SH-SY5Y (cell line): Measurements from ENCODE around the gene CTDNEP1.

ENCODE experiments used
- GATA2 ChIP-seq: IDR thresholded peaks from 2 replicates; pipeline ENCODE4 v1.6.1; 2011; ENCODE audit warnings: mild to moderate bottlenecking, low read depth, low read length
- GATA3 ChIP-seq: IDR thresholded peaks from 2 replicates; pipeline ENCODE4 v1.6.1; 2011; ENCODE audit warnings: low read depth, mild to moderate bottlenecking, low read length, moderate library complexity

DNA sequence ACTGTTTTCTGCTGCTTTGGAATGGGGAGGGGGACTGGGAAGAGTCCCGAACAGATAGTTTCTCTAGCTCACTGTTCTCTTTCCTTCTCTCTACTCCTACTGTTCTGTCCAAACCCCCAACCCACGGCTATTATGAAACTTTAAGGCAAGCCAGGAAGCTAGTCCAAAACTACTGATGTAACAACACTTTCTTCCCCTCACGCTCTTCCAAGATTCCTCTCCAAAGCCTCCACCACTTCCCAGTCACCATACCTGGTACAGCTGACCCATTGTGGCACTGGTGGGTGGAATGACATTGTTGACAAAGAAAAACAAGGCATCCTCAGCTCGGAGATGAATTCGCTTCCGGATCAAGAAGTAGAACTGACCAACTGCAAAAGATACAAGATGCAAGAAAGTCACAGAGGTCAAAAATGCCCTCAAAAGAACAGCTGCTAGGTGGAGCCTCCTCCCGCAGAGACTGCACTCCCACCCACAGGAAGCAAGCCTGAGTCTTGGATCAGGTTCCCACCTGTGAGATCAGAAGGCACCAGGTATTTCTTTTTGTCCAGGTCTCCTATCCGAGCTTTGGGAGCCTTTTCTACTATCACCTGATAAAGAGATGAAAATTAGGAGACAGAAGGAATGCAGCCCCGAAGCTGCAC lies 10.3 kb downstream of the CTDNEP1 start:
- no peak for TF ChIP-seq GATA2
- no peak for TF ChIP-seq GATA3
